ENCODE results near the gene TF. TPM values are rescaled to one million over a fixed set of nuclear protein-coding genes. Genes with fewer than 3 reads are reported as not detected.

TF gene
- total RNA-seq, 4 donors from 2014 or later, result 0.70 to 2.4 TPM; not detected in 2

DNA sequence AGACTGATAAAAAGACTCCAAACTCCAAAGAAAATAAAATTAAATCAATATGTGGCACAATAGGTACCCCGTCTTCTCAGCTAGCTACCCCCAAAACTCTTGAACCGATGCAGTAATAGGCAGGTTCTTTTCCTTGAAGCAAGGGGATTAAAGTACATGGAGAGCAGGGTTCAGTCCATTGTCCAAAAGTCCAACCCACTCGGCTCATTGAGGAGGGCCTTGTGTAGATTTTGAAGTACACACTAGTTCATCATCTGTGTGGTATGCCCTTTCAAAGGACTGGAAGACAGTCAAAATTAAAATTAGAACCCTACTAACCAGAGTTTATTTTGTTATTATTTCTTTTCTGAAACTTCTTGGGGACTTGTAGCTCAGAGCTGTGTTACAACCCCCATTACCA lies 23.3 kb downstream of the TF start:
- Histone ChIP-seq H3K4me3 (no peak overlapping the region), H3K27me3 (no peaks in the 10 kb centered on the region), H3K36me3 (no peaks in the 10 kb centered on the region), H3K9me3 (no peaks in the 10 kb centered on the region), H3K4me1 (no peaks in the 10 kb centered on the region), H3K27ac (no peak overlapping the region)
- TF ChIP-seq, protein P1, sequence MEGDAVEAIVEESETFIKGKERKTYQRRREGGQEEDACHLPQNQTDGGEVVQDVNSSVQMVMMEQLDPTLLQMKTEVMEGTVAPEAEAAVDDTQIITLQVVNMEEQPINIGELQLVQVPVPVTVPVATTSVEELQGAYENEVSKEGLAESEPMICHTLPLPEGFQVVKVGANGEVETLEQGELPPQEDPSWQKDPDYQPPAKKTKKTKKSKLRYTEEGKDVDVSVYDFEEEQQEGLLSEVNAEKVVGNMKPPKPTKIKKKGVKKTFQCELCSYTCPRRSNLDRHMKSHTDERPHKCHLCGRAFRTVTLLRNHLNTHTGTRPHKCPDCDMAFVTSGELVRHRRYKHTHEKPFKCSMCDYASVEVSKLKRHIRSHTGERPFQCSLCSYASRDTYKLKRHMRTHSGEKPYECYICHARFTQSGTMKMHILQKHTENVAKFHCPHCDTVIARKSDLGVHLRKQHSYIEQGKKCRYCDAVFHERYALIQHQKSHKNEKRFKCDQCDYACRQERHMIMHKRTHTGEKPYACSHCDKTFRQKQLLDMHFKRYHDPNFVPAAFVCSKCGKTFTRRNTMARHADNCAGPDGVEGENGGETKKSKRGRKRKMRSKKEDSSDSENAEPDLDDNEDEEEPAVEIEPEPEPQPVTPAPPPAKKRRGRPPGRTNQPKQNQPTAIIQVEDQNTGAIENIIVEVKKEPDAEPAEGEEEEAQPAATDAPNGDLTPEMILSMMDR (IDR thresholded peaks at IDR 0.05), result no peak
- TF ChIP-seq POLR2A (IDR thresholded peaks at IDR 0.05), result no peak
- DNase-seq, result no peak

DNA sequence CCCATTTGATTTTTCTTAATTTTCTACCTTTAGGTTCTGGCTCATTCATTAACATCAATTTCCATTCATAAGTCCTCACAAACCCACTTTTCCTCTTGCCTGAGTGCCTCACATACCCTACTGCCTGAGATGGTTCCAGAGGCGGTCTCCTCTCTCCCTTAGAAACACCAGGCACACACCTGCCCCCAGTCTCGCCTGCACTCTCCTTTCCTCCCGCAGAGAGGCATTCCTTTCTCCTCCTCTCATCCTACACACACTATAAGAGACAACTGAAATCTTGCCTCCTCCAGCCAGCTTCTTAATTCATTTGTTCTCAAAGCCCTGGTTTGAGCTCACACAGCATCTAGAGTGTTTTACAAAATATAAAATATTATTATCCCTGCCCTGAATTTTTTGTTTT lies 27.5 kb downstream of the TF start:
- Histone ChIP-seq H3K4me1 (no peaks in the 10 kb centered on the region), H3K27me3 (no peaks in the 10 kb centered on the region), H3K27ac (no peak overlapping the region), H3K36me3 (no peaks in the 10 kb centered on the region), H3K9me3 (no peaks in the 10 kb centered on the region), H3K4me3 (no peak overlapping the region)
- TF ChIP-seq, protein P1 (IDR thresholded peaks at IDR 0.05), result no peak
- DNase-seq, result no peak

DNA sequence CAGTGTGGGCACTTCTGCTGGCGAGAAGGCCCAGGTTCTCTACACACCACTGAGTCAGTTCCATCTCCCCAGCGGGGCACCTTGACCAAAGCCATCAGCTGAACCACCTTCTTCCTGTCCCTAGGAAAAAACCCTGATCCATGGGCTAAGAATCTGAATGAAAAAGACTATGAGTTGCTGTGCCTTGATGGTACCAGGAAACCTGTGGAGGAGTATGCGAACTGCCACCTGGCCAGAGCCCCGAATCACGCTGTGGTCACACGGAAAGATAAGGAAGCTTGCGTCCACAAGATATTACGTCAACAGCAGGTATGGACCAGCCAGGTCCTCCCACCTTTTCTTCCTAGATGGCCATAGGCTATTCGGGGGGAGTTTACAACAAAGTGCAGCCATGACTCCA lies 29.1 kb downstream of the TF start:
- H3K4me3 ChIP-seq, result no peak overlapping the region
- H3K27ac ChIP-seq, result no peak overlapping the region
- H3K4me1 ChIP-seq, result no peaks in the 10 kb centered on the region
- no peaks in the 10 kb centered on the region for H3K36me3 ChIP-seq
- no peaks in the 10 kb centered on the region for H3K27me3 ChIP-seq
- H3K9me3 ChIP-seq, result no peaks in the 10 kb centered on the region
- TF ChIP-seq, protein P1 (IDR thresholded peaks at IDR 0.05), result no peak
- no peak for TF ChIP-seq POLR2A (IDR thresholded peaks at IDR 0.05)
- no peak for DNase-seq

DNA sequence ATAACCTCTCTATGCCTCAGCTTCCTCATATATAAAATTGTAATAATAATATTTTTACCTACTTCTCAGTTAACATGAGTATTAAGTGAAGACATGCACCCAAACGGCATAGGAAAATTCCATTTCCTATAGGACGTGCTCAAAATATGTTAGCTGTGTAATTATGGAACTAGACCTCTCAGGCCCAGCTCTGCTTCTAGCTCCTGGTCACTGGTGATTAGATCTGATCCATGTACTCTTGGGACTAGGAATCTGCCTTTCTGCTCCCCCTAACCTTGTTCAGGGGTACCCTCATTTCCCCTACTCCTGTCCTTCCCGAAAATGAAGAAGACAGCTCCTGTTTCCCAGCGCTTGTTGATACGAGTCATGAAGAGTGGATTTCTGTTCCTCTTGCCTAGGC lies 29.6 kb downstream of the TF start:
- no peak for TF ChIP-seq POLR2A (IDR thresholded peaks at IDR 0.05)
- TF ChIP-seq, protein P1 (IDR thresholded peaks at IDR 0.05), result no peak
- Histone ChIP-seq H3K4me1 (no peaks in the 10 kb centered on the region), H3K9me3 (no peaks in the 10 kb centered on the region), H3K4me3 (no peak overlapping the region), H3K27ac (no peak overlapping the region), H3K27me3 (no peaks in the 10 kb centered on the region), H3K36me3 (no peaks in the 10 kb centered on the region)
- no peak for DNase-seq

DNA sequence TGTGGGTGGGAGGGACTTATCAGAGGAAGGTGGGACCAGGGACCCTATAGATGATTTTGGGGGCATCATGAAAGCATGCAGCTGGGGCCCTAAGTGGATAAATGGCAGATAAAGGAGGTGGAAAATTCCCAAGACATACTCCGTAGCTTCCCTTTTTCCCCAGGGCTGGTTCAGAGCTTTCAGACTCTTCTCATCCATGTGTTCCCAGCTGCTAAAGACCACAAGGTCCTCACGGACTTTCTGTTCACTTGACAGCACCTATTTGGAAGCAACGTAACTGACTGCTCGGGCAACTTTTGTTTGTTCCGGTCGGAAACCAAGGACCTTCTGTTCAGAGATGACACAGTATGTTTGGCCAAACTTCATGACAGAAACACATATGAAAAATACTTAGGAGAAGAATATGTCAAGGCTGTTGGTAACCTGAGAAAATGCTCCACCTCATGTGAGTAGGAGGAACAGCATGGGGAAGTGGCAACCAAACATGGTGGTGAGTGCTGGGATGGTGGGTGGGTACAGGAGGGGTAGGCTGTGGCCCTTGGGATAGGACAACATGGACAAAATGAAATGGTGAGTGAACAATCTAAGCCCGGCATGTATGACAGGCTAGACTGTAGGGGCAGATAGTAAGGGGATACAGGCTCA lies 30.7 kb downstream of the TF start:
- Histone ChIP-seq H3K4me1 (no peaks in the 10 kb centered on the region), H3K4me3 (no peak overlapping the region), H3K27me3 (no peaks in the 10 kb centered on the region), H3K27ac (no peak overlapping the region), H3K36me3 (no peaks in the 10 kb centered on the region), H3K9me3 (no peaks in the 10 kb centered on the region)
- no peak for TF ChIP-seq POLR2A (IDR thresholded peaks at IDR 0.05)
- TF ChIP-seq, protein P1 (IDR thresholded peaks at IDR 0.05), result no peak
- no peak for DNase-seq
